ENCODE results near the gene CEBPG. TPM values are rescaled to one million over a fixed set of nuclear protein-coding genes. Genes with fewer than 3 reads are reported as not detected.

The CEBPG gene
- total RNA-seq, 1 experiment from 2014 or later = 39.5 TPM

GRCh38 chr19:33421368-33421767 lies 47.9 kb downstream of the CEBPG start:
- no TSS peak for BruUV-seq (replicated peaks)
- H3K4me3 Mint-ChIP-seq (ENCODE audit: low read depth, unreplicated experiment) = no peak overlapping the region
- H3K27me3 Mint-ChIP-seq (ENCODE audit: unreplicated experiment) = no peaks in the 10 kb centered on the region
- CTCF ChIA-PET = no interaction called here
- no peaks in the 10 kb centered on the region for H3K9me3 Mint-ChIP-seq (ENCODE audit: low read depth, unreplicated experiment)
- H3K4me1 Mint-ChIP-seq (ENCODE audit: low read depth, unreplicated experiment) = peaks cover 4% of the 10 kb centered on the region
- TF ChIP-seq CTCF (IDR thresholded peaks at IDR 0.05; ENCODE audit: unreplicated experiment) = no peak
- H3K36me3 Mint-ChIP-seq (ENCODE audit: insufficient read depth, unreplicated experiment) = peaks cover 2% of the 10 kb centered on the region
- DNase-seq = no peak
- H3K27ac Mint-ChIP-seq (ENCODE audit: unreplicated experiment) = no peak overlapping the region
- intact Hi-C loops (cut with micrococcal nuclease; ENCODE audit: unreplicated experiment) = no loop called here

GRCh38 chr19:33422369-33423180 lies 49.1 kb downstream of the CEBPG start:
- no TSS peak for BruUV-seq (replicated peaks)
- Mint-ChIP-seq H3K4me1 (ENCODE audit: low read depth, unreplicated experiment) (no peaks in the 10 kb centered on the region), H3K27ac (ENCODE audit: unreplicated experiment) (no peak overlapping the region), H3K27me3 (ENCODE audit: unreplicated experiment) (no peaks in the 10 kb centered on the region), H3K36me3 (ENCODE audit: insufficient read depth, unreplicated experiment) (no peaks in the 10 kb centered on the region), H3K9me3 (ENCODE audit: low read depth, unreplicated experiment) (no peaks in the 10 kb centered on the region), H3K4me3 (ENCODE audit: low read depth, unreplicated experiment) (no peak overlapping the region)
- CTCF ChIA-PET = no interaction called here
- DNase-seq = no peak
- intact Hi-C loops (cut with micrococcal nuclease; ENCODE audit: unreplicated experiment) = no loop called here
- no peak for TF ChIP-seq CTCF (IDR thresholded peaks at IDR 0.05; ENCODE audit: unreplicated experiment)

GRCh38 chr19:33424181-33424580 lies 50.7 kb downstream of the CEBPG start:
- no peak for TF ChIP-seq CTCF (IDR thresholded peaks at IDR 0.05; ENCODE audit: unreplicated experiment)
- intact Hi-C loops (cut with micrococcal nuclease; ENCODE audit: unreplicated experiment) = no loop called here
- H3K9me3 Mint-ChIP-seq (ENCODE audit: low read depth, unreplicated experiment) = no peaks in the 10 kb centered on the region
- CTCF ChIA-PET = interaction anchor here (0.6 to 1.2 kb wide), 2 partner anchors 8 to 437 kb away, joined by 3 read pairs; no protein-coding TSS in a partner anchor
- H3K27ac Mint-ChIP-seq (ENCODE audit: unreplicated experiment) = no peak overlapping the region
- DNase-seq = no peak
- H3K27me3 Mint-ChIP-seq (ENCODE audit: unreplicated experiment) = no peaks in the 10 kb centered on the region
- H3K36me3 Mint-ChIP-seq (ENCODE audit: insufficient read depth, unreplicated experiment) = no peaks in the 10 kb centered on the region
- BruUV-seq (replicated peaks) = no TSS peak
- H3K4me3 Mint-ChIP-seq (ENCODE audit: low read depth, unreplicated experiment) = no peak overlapping the region
- H3K4me1 Mint-ChIP-seq (ENCODE audit: low read depth, unreplicated experiment) = no peaks in the 10 kb centered on the region

GRCh38 chr19:33426621-33427361 lies 53.3 kb downstream of the CEBPG start:
- no peaks in the 10 kb centered on the region for H3K4me1 Mint-ChIP-seq (ENCODE audit: low read depth, unreplicated experiment)
- peaks cover 19% of the 10 kb centered on the region for H3K27me3 Mint-ChIP-seq (ENCODE audit: unreplicated experiment)
- DNase-seq = no peak
- no peak overlapping the region for H3K27ac Mint-ChIP-seq (ENCODE audit: unreplicated experiment)
- H3K36me3 Mint-ChIP-seq (ENCODE audit: insufficient read depth, unreplicated experiment) = no peaks in the 10 kb centered on the region
- no TSS peak for BruUV-seq (replicated peaks)
- no peaks in the 10 kb centered on the region for H3K9me3 Mint-ChIP-seq (ENCODE audit: low read depth, unreplicated experiment)
- intact Hi-C loops (cut with micrococcal nuclease; ENCODE audit: unreplicated experiment) = no loop called here
- no peak for TF ChIP-seq CTCF (IDR thresholded peaks at IDR 0.05; ENCODE audit: unreplicated experiment)
- H3K4me3 Mint-ChIP-seq (ENCODE audit: low read depth, unreplicated experiment) = no peak overlapping the region
- CTCF ChIA-PET = no interaction called here

Measured in Calu3 (cell line).